Measurements from ENCODE around the gene DRAM1. TPM values are rescaled to one million over a fixed set of nuclear protein-coding genes. Genes with fewer than 3 reads are reported as not detected.
"Not testable (repeated sequence)": the region's sequence is repeated elsewhere in the genome, so short reads cannot be mapped to it uniquely, and the experiment has no call there.

The DRAM1 gene
- polyA plus RNA-seq, 1 donor (not counting 4 experiments of a cell fraction or from before 2014, with no cell fraction given): 21.7 TPM

- no peak for FAIRE-seq
- H4K20me1 ChIP-seq (ENCODE audit: control insufficient read depth, extremely low read depth, insufficient read depth, low read length): no peaks in the 10 kb centered on the region
- no peak overlapping the region for H3K4me2 ChIP-seq (ENCODE audit: control insufficient read depth, extremely low read depth, insufficient read depth, low read depth, low read length)
Observed at GRCh38 chr12:101859664-101860607, 17.4 kb upstream of the DRAM1 start.

GRCh38 chr12:101861688-101862087, 15.7 kb upstream of the DRAM1 start:
- H3K4me2 ChIP-seq (ENCODE audit: control insufficient read depth, extremely low read depth, insufficient read depth, low read depth, low read length); H3K27me3 ChIP-seq (ENCODE audit: control insufficient read depth, extremely low read depth, insufficient read depth, low read length); FAIRE-seq; H3K36me3 ChIP-seq (ENCODE audit: control insufficient read depth in 2 of 2, extremely low read depth in 1 of 2, insufficient read depth in 2 of 2, low read length in 2 of 2); H3K4me3 ChIP-seq (ENCODE audit: control insufficient read depth in 2 of 3, extremely low read depth in 1 of 3, insufficient read depth in 2 of 3, low read depth in 1 of 3, low read length in 3 of 3); H3K9ac ChIP-seq (ENCODE audit: control insufficient read depth, extremely low read depth, insufficient read depth, low read length); dilution Hi-C loops (cut with MboI; ENCODE audit: extremely low pct_ligation_motif_present, low sequenced_read_pairs); H3K9me3 ChIP-seq (ENCODE audit: control insufficient read depth, low read depth, low read length); H4K20me1 ChIP-seq (ENCODE audit: control insufficient read depth, extremely low read depth, insufficient read depth, low read length); DNase-seq (ENCODE audit: low read depth, low spot score); H3K79me2 ChIP-seq (ENCODE audit: control insufficient read depth, insufficient read depth, low read length); H2AFZ ChIP-seq (ENCODE audit: control insufficient read depth, low read length); H3K9me1 ChIP-seq (ENCODE audit: control insufficient read depth, extremely low read depth, insufficient read depth, low read length): not testable (repeated sequence)
- H3K27ac ChIP-seq (ENCODE audit: control insufficient read depth, insufficient read depth, low read length): peak overlapping the region; percentile 14
- peaks cover 16% of the 10 kb centered on the region for H3K4me1 ChIP-seq (ENCODE audit: control insufficient read depth, extremely low read depth, insufficient read depth, low read length)

More at GRCh38 chr12:101859664-101860607, 17.4 kb upstream of the DRAM1 start:
- DNase-seq (ENCODE audit: low read depth, low spot score): no peak
- Histone ChIP-seq H3K4me1 (ENCODE audit: control insufficient read depth, extremely low read depth, insufficient read depth, low read length) (peaks cover 26% of the 10 kb centered on the region), H3K36me3 (ENCODE audit: control insufficient read depth in 2 of 2, extremely low read depth in 1 of 2, insufficient read depth in 2 of 2, low read length in 2 of 2) (no peaks in the 10 kb centered on the region), H3K27ac (ENCODE audit: control insufficient read depth, insufficient read depth, low read length) (no peak overlapping the region), H3K9ac (ENCODE audit: control insufficient read depth, extremely low read depth, insufficient read depth, low read length) (no peak overlapping the region), H3K9me3 (ENCODE audit: control insufficient read depth, low read depth, low read length) (no peaks in the 10 kb centered on the region), H2AFZ (ENCODE audit: control insufficient read depth, low read length) (no peak overlapping the region), H3K79me2 (ENCODE audit: control insufficient read depth, insufficient read depth, low read length) (no peaks in the 10 kb centered on the region), H3K27me3 (ENCODE audit: control insufficient read depth, extremely low read depth, insufficient read depth, low read length) (no peaks in the 10 kb centered on the region), H3K9me1 (ENCODE audit: control insufficient read depth, extremely low read depth, insufficient read depth, low read length) (no peaks in the 10 kb centered on the region), H3K4me3 (ENCODE audit: control insufficient read depth in 2 of 3, extremely low read depth in 1 of 3, insufficient read depth in 2 of 3, low read depth in 1 of 3, low read length in 3 of 3) (no peak overlapping the region)
- dilution Hi-C loops (cut with MboI; ENCODE audit: extremely low pct_ligation_motif_present, low sequenced_read_pairs): no loop called here
- no peak for TF ChIP-seq EZH2 (IDR thresholded peaks at IDR 0.05; ENCODE audit: low read length)
- no peak for TF ChIP-seq CTCF (optimal IDR thresholded peaks at IDR 0.05 in 1 of 3, IDR thresholded peaks at IDR 0.05 in 1 of 3, conservative IDR thresholded peaks at IDR 0.05 in 1 of 3; ENCODE audit: extremely low read depth in 1 of 3, insufficient read depth in 2 of 3, low read length in 3 of 3)

Data from keratinocyte (primary cell).